HepG2 (cell line): ENCODE results near the gene CELF2. TPM values are rescaled to one million over a fixed set of nuclear protein-coding genes. Genes with fewer than 3 reads are reported as not detected.

Experiments
- ATAC-seq: fragments of 200-7000 bp; cut with Tn5 transposase; 3 replicates; pipeline ENCODE4 v1.9.1; 2020; ENCODE audit warnings: mild to moderate bottlenecking, moderate library complexity
- BruUV-seq: library from RNA; stranded (reverse); fragments of 400-500 nt; replicated peaks from 2 replicates; lab custom pipeline; 2021; lab: Mats Ljungman, UMichigan
- CTCF ChIA-PET: fragments of 300-600 bp; formaldehyde crosslinking; extraction: SDS; loops from one replicate; lab custom pipeline; 2021; ENCODE audit warnings: low total read pairs, inconsistent platforms, low intra/inter-chr PET ratio; lab: Yijun Ruan, JAX
- POLR2A ChIA-PET: fragments of 350-600 bp; sonication (Branson Sonifier 250); formaldehyde crosslinking; loops from one replicate; lab custom pipeline; 2020; ENCODE audit warnings: antibody characterized with exemption, inconsistent platforms; lab: Yijun Ruan, JAX
- DNase-seq: peaks from one replicate; pipeline ENCODE4 v3.0.0-alpha.2; 2015; ENCODE audit warnings: low spot score
- FAIRE-seq: peaks from 3 replicates; lab custom pipeline; 2011; peaks lifted over from hg19 to GRCh38; lab: Jason Lieb, UNC
- H2AFZ ChIP-seq: one replicate; pipeline ENCODE4 v1.6.1; 2011; ENCODE audit warnings: low read length, inconsistent platforms
- H3K27ac ChIP-seq: fragments of 300-600 bp; 3 replicates; pipeline ENCODE4 v1.8.0; 2011; ENCODE audit warnings: mixed run types, mild to moderate bottlenecking, mixed read lengths, low read length, inconsistent platforms; ENCODE audit not compliant: insufficient read depth; ENCODE audit errors: extremely low read length
- H3K27me3 ChIP-seq, 2 experiments: fragments of 200-600 bp in 1 of 2; 2 replicates in 1 of 2; 3 replicates in 1 of 2; pipeline versions ENCODE4 v1.6.0 to v1.8.0; 2011; ENCODE audit warnings: low read length in 2 of 2, mild to moderate bottlenecking in 2 of 2, moderate library complexity in 2 of 2, inconsistent platforms in 1 of 2; ENCODE audit not compliant: insufficient read depth in 2 of 2, control insufficient read depth in 1 of 2
- H3K36me3 ChIP-seq, 2 experiments: fragments of 200-600 bp in 1 of 2; replicated peaks in 1 of 2; 2 replicates in 1 of 2; 3 replicates in 1 of 2; pipeline versions ENCODE4 v1.5.1 to v1.8.0; 2011; ENCODE audit warnings: low read length in 2 of 2, inconsistent platforms in 1 of 2; ENCODE audit not compliant: insufficient read depth in 2 of 2, control insufficient read depth in 1 of 2
- H3K4me1 ChIP-seq: 2 replicates; pipeline ENCODE4 v1.5.1; 2012; ENCODE audit warnings: low read length, inconsistent platforms; ENCODE audit not compliant: insufficient read depth
- H3K4me2 ChIP-seq: 2 replicates; pipeline ENCODE4 v1.6.0; 2011; ENCODE audit warnings: low read depth, low read length, inconsistent platforms
- H3K4me3 ChIP-seq, 3 experiments: fragments of 200-600 bp in 1 of 3; sonication (generic), shearing (Covaris generic) in 1 of 3; replicated peaks in 1 of 3; 2 replicates each; pipeline ENCODE4 v1.5.1; 2011 to 2016; ENCODE audit warnings: low read length in 3 of 3, inconsistent platforms in 2 of 3, low read depth in 2 of 3, mild to moderate bottlenecking in 2 of 3, control low read depth in 1 of 3, mixed read lengths in 1 of 3; ENCODE audit not compliant: insufficient read depth in 1 of 3
- H3K79me2 ChIP-seq: one replicate; pipeline ENCODE4 v1.6.1; 2011; ENCODE audit warnings: low read length, inconsistent platforms; ENCODE audit not compliant: insufficient read depth
- H3K9ac ChIP-seq: 2 replicates; pipeline ENCODE4 v1.6.0; 2011; ENCODE audit warnings: mild to moderate bottlenecking, low read depth, low read length, inconsistent platforms; ENCODE audit not compliant: insufficient read depth
- H3K9me3 ChIP-seq: 2 replicates; pipeline ENCODE4 v1.5.1; 2012; ENCODE audit warnings: mild to moderate bottlenecking, low read length
- H4K20me1 ChIP-seq: 2 replicates; pipeline ENCODE4 v1.6.0; 2011; ENCODE audit warnings: inconsistent platforms, mild to moderate bottlenecking, low read length, moderate library complexity; ENCODE audit not compliant: insufficient read depth
- ESRRA ChIP-seq: sonication (generic); formaldehyde crosslinking; IDR thresholded peaks from 2 replicates; pipeline ENCODE4 v1.5.1; 2020; ENCODE audit warnings: mild to moderate bottlenecking, low read depth, missing genetic modification reagents
- IKZF1 ChIP-seq: fragments of 450-650 bp; IDR thresholded peaks from 2 replicates; pipeline ENCODE4 v1.7.1; 2016
- KMT2A ChIP-seq: sonication (generic); formaldehyde crosslinking; IDR thresholded peaks from 2 replicates; pipeline ENCODE4 v1.4.0; 2020; ENCODE audit warnings: missing genetic modification reagents
- NR2F6 ChIP-seq, 2 experiments: IDR thresholded peaks; 2 replicates each; pipeline ENCODE4 v1.6.1; 2016; ENCODE audit warnings: antibody characterized with exemption in 1 of 2, mild to moderate bottlenecking in 1 of 2
- RARG ChIP-seq: sonication (generic); formaldehyde crosslinking; IDR thresholded peaks from 2 replicates; pipeline ENCODE4 v1.4.0; 2020; ENCODE audit warnings: low read depth, mild to moderate bottlenecking, missing genetic modification reagents
- SIN3B ChIP-seq: fragments of 150-350 bp; IDR thresholded peaks from 2 replicates; pipeline ENCODE4 v1.6.1; 2014; ENCODE audit warnings: low read length
- TIGD3 ChIP-seq: sonication (generic); formaldehyde crosslinking; IDR thresholded peaks from 2 replicates; pipeline ENCODE4 v1.5.1; 2020; ENCODE audit warnings: mild to moderate bottlenecking, missing genetic modification reagents, borderline replicate concordance
- ZNF180 ChIP-seq: sonication (generic); formaldehyde crosslinking; IDR thresholded peaks from 2 replicates; pipeline ENCODE4 v1.4.0; 2020; ENCODE audit warnings: low read depth, missing genetic modification reagents, borderline replicate concordance
- ZNF232 ChIP-seq: sonication (generic); formaldehyde crosslinking; IDR thresholded peaks from 2 replicates; pipeline ENCODE4 v1.4.0; 2020; ENCODE audit warnings: missing genetic modification reagents, borderline replicate concordance
- ZNF264 ChIP-seq: sonication (generic); formaldehyde crosslinking; IDR thresholded peaks from 2 replicates; pipeline ENCODE4 v1.4.0; 2020; ENCODE audit warnings: missing genetic modification reagents
- ZNF503 ChIP-seq: sonication (generic); formaldehyde crosslinking; IDR thresholded peaks from 2 replicates; pipeline ENCODE4 v1.4.0; 2020; ENCODE audit warnings: missing genetic modification reagents
- ZNF7 ChIP-seq: IDR thresholded peaks from 2 replicates; pipeline ENCODE4 v1.6.1; 2016; ENCODE audit warnings: missing biosample characterization, missing genetic modification reagents
- WGBS: methylation state at CpG from one replicate; pipeline ENCODE4 v1.1.6; 2017; ENCODE audit warnings: low lambda C conversion rate; 5-methylcytosine and 5-hydroxymethylcytosine counted together
- in situ Hi-C: cut with HindIII; loops from 2 replicates; pipeline ENCODE4 v1.10.0; 2017; ENCODE audit warnings: low pct_unique_long_range_greater_than_20kb; ENCODE audit not compliant: extremely low pct_ligation_motif_present
- intact Hi-C: fragments of 100-400 bp; cut with micrococcal nuclease; formaldehyde crosslinking; loops from one replicate; pipeline ENCODE4 v1.10.0; 2022; ENCODE audit not compliant: unreplicated experiment
- polyA plus RNA-seq, 8 experiments: library from polyadenylated mRNA; depleted of rRNA in 3 of 8; stranded (reverse) in 7 of 8; unstranded in 1 of 8; fragments of >200 nt; fragmentation: Illumina TruSeq in 4 of 8; extraction: Trizol in 4 of 8; gene quantifications; 2 replicates each; pipeline versions ENCODE4 v1.2.1 to v1.2.3, GENCODE V29; 2011 to 2016; ENCODE audit warnings: low read depth in 4 of 8, missing spikeins in 1 of 8, mixed read lengths in 1 of 8; ENCODE audit not compliant: insufficient read depth in 1 of 8
- total RNA-seq, 5 experiments: library from RNA; depleted of rRNA; stranded (reverse); fragments of >200 nt; fragmentation: Illumina TruSeq; extraction: Trizol; gene quantifications; 2 replicates each; pipeline ENCODE4 v1.2.3, GENCODE V29; 2016; ENCODE audit warnings: low read depth in 1 of 5

The CELF2 gene
- total and polyA plus RNA-seq, 2 of the 13 experiments (the other 11 are each of a cell fraction or from before 2014, with no cell fraction given): not detected

- CTCF ChIA-PET: no interaction called here
Observed at GRCh38 chr10:11007476-11008020, 10.1 kb upstream of the CELF2 start.

More at GRCh38 chr10:11007476-11008020, 10.1 kb upstream of the CELF2 start:
- H3K4me2 ChIP-seq: no peak overlapping the region
- 31% methylated on average over 16 of the region's 16 CpGs for WGBS
- peaks cover 0 to 1% of the 10 kb centered on the region in 2 experiments; a peak in 1 of 5 replicates for H3K27me3 ChIP-seq
- H2AFZ ChIP-seq: no peak overlapping the region
- H3K9ac ChIP-seq: no peak overlapping the region
- in situ Hi-C loops (no loop called here), intact Hi-C loops (no loop called here)
- POLR2A ChIA-PET: no interaction called here
- no peak overlapping the region for H3K4me3 ChIP-seq
- FAIRE-seq: no peak
- H3K27ac ChIP-seq: no peak overlapping the region
- no TSS peak for BruUV-seq
- no peak for ATAC-seq
- no peaks in the 10 kb centered on the region for H3K79me2 ChIP-seq
- no peak for TF ChIP-seq IKZF1
- TF ChIP-seq ZNF264 (CRISPR knock-in tag): no peak
- TF ChIP-seq NR2F6 (IDR thresholded peaks at IDR 0.05): no peak
- TF ChIP-seq NR2F6 (CRISPR knock-in tag; IDR thresholded peaks at IDR 0.05): no peak
- no peak for TF ChIP-seq KMT2A (CRISPR knock-in tag)
- TF ChIP-seq ESRRA (CRISPR knock-in tag): no peak
- no peak for TF ChIP-seq ZNF180 (CRISPR knock-in tag)
- TF ChIP-seq SIN3B: no peak
- TF ChIP-seq ZNF232 (CRISPR knock-in tag): no peak
- no peak for TF ChIP-seq TIGD3
- TF ChIP-seq RARG (CRISPR knock-in tag): no peak
- TF ChIP-seq ZNF503: no peak
- TF ChIP-seq ZNF7 (CRISPR knock-in tag): no peak
- H3K9me3 ChIP-seq: no peaks in the 10 kb centered on the region
- no peaks in the 10 kb centered on the region for H3K4me1 ChIP-seq
- no peaks in the 10 kb centered on the region for H3K36me3 ChIP-seq
- H4K20me1 ChIP-seq: no peaks in the 10 kb centered on the region
- DNase-seq: no peak
